Measurements from ENCODE around the gene POU6F1. TPM values are rescaled to one million over a fixed set of nuclear protein-coding genes. Genes with fewer than 3 reads are reported as not detected.
"Not testable (repeated sequence)": the region's sequence is repeated elsewhere in the genome, so short reads cannot be mapped to it uniquely, and the experiment has no call there.

The POU6F1 gene
- total RNA-seq, 2 donors from 2014 or later = 11.4 to 16.4 TPM

DNA sequence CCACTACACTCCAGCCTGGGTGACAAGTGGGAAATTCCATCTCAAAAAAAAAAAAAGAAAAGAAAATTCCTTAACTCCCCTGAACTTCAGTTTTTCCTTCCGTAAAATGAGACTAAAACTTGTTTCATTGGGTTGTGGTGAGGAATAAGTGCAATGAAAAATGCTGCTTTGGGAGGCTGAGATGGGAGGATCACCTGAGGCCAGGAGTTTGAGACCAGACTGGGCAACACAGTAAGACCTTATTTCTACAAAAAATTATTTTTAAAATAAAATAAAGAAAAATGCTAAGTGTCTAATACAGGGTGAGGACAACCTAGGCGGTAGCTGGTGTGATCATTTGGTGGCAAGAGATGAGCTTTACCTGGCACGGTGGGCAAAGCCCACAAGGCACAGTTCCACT lies 45.5 kb upstream of the POU6F1 start:
- WGBS, 2 experiments (ENCODE audit: insufficient coverage in 1 of 2, insufficient read length in 1 of 2) = 93 to 97% methylated on average over 3 of the region's 3 CpGs
- Histone ChIP-seq H3K4me3 (ENCODE audit: low read length) (no peak overlapping the region), H3K4me1 (ENCODE audit: control insufficient read depth, insufficient read depth, low read length) (no peaks in the 10 kb centered on the region), H3K9me3 (ENCODE audit: control insufficient read depth, low read length) (no peaks in the 10 kb centered on the region), H3K9ac (ENCODE audit: extremely low read depth, low read length, poor library complexity, severe bottlenecking) (no peak overlapping the region), H3K36me3 (ENCODE audit: control insufficient read depth, insufficient read depth, low read length) (peaks cover 14% of the 10 kb centered on the region), H3K27me3 (ENCODE audit: control insufficient read depth, insufficient read depth, low read length, poor library complexity, severe bottlenecking) (no peaks in the 10 kb centered on the region), H3K27ac (ENCODE audit: low read depth, low read length) (no peak overlapping the region)
- no peaks in the 10 kb centered on the region for H3K27me3 Mint-ChIP-seq (ENCODE audit: insufficient read depth)
- no peak overlapping the region for H3K4me3 Mint-ChIP-seq
- TF ChIP-seq, protein P1, sequence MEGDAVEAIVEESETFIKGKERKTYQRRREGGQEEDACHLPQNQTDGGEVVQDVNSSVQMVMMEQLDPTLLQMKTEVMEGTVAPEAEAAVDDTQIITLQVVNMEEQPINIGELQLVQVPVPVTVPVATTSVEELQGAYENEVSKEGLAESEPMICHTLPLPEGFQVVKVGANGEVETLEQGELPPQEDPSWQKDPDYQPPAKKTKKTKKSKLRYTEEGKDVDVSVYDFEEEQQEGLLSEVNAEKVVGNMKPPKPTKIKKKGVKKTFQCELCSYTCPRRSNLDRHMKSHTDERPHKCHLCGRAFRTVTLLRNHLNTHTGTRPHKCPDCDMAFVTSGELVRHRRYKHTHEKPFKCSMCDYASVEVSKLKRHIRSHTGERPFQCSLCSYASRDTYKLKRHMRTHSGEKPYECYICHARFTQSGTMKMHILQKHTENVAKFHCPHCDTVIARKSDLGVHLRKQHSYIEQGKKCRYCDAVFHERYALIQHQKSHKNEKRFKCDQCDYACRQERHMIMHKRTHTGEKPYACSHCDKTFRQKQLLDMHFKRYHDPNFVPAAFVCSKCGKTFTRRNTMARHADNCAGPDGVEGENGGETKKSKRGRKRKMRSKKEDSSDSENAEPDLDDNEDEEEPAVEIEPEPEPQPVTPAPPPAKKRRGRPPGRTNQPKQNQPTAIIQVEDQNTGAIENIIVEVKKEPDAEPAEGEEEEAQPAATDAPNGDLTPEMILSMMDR (conservative IDR thresholded peaks at IDR 0.05) = no peak
- no peak for DNase-seq
- H3K36me3 Mint-ChIP-seq (ENCODE audit: low read depth) = peaks cover 35% of the 10 kb centered on the region
- no peak overlapping the region for H3K27ac Mint-ChIP-seq
- peaks cover 7% of the 10 kb centered on the region for H3K4me1 Mint-ChIP-seq
- no peaks in the 10 kb centered on the region for H3K9me3 Mint-ChIP-seq

- no peaks in the 10 kb centered on the region for H3K9me3 ChIP-seq (ENCODE audit: control insufficient read depth, low read length)
- Mint-ChIP-seq H3K27me3 (ENCODE audit: insufficient read depth) (no peaks in the 10 kb centered on the region), H3K9me3 (no peaks in the 10 kb centered on the region), H3K36me3 (ENCODE audit: low read depth) (peaks cover 33% of the 10 kb centered on the region), H3K27ac (peak overlapping the region; percentile 46), H3K4me1 (peaks cover 4% of the 10 kb centered on the region), H3K4me3 (no peak overlapping the region)
- no peaks in the 10 kb centered on the region for H3K27me3 ChIP-seq (ENCODE audit: control insufficient read depth, insufficient read depth, low read length, poor library complexity, severe bottlenecking)
- H3K4me3 ChIP-seq (ENCODE audit: low read length) = no peak overlapping the region
- WGBS, 2 experiments (ENCODE audit: insufficient coverage in 1 of 2, insufficient read length in 1 of 2) = 67 to 76% methylated on average over 7 of the region's 7 CpGs
- TF ChIP-seq, protein P1 (conservative IDR thresholded peaks at IDR 0.05) = peak; percentile 68
- H3K9ac ChIP-seq (ENCODE audit: extremely low read depth, low read length, poor library complexity, severe bottlenecking) = no peak overlapping the region
- DNase-seq = peak; percentile 90
- H3K36me3 ChIP-seq (ENCODE audit: control insufficient read depth, insufficient read depth, low read length) = peaks cover 13% of the 10 kb centered on the region
- H3K4me1 ChIP-seq (ENCODE audit: control insufficient read depth, insufficient read depth, low read length) = no peaks in the 10 kb centered on the region
- no peak overlapping the region for H3K27ac ChIP-seq (ENCODE audit: low read depth, low read length)
Measured at GRCh38 chr12:51262758-51263177, 44.9 kb upstream of the POU6F1 start.

GRCh38 chr12:51259600-51259999 lies 41.7 kb upstream of the POU6F1 start:
- H3K4me3 ChIP-seq (ENCODE audit: low read length); H3K27ac Mint-ChIP-seq; H3K27me3 ChIP-seq (ENCODE audit: control insufficient read depth, insufficient read depth, low read length, poor library complexity, severe bottlenecking); H3K4me1 Mint-ChIP-seq; H3K9me3 Mint-ChIP-seq; H3K9ac ChIP-seq (ENCODE audit: extremely low read depth, low read length, poor library complexity, severe bottlenecking); H3K4me1 ChIP-seq (ENCODE audit: control insufficient read depth, insufficient read depth, low read length); H3K36me3 ChIP-seq (ENCODE audit: control insufficient read depth, insufficient read depth, low read length); H3K4me3 Mint-ChIP-seq; H3K9me3 ChIP-seq (ENCODE audit: control insufficient read depth, low read length); DNase-seq; H3K27ac ChIP-seq (ENCODE audit: low read depth, low read length); H3K27me3 Mint-ChIP-seq (ENCODE audit: insufficient read depth): not testable (repeated sequence)
- WGBS, 2 experiments (ENCODE audit: insufficient coverage in 1 of 2, insufficient read length in 1 of 2) = 95% methylated on average over 1 of the region's 1 CpG; no CpG with 5 or more reads in 1 of the 2 experiments
- H3K36me3 Mint-ChIP-seq (ENCODE audit: low read depth) = peaks cover 33% of the 10 kb centered on the region

DNA sequence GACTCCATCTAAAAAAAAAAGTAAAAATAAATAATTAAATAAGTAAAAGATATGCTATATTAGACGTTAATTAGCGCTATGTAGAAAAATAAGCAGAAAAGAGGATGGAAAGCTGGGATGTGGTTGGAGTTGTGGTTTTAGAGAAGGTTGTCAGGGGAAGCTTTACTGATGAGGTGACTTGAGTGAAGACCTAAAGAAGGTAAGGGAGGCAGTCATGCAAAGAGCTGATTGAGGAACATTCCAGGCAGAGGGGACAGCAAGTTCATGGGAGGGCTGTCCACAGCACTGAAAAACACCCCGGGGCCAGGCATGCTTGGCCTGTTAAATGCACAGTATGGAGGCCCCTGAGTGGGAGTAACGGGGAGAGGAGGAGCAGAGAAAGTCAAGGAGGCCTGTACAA lies 36.7 kb upstream of the POU6F1 start:
- H3K27me3 Mint-ChIP-seq (ENCODE audit: insufficient read depth) = no peaks in the 10 kb centered on the region
- H3K27ac ChIP-seq (ENCODE audit: low read depth, low read length) = no peak overlapping the region
- no peak overlapping the region for H3K4me3 Mint-ChIP-seq
- peaks cover 30% of the 10 kb centered on the region for H3K36me3 Mint-ChIP-seq (ENCODE audit: low read depth)
- 97 to 100% methylated on average over 4 of the region's 4 CpGs for WGBS, 2 experiments (ENCODE audit: insufficient coverage in 1 of 2, insufficient read length in 1 of 2)
- no peak overlapping the region for H3K27ac Mint-ChIP-seq
- H3K9ac ChIP-seq (ENCODE audit: extremely low read depth, low read length, poor library complexity, severe bottlenecking) = no peak overlapping the region
- TF ChIP-seq, protein P1 (conservative IDR thresholded peaks at IDR 0.05) = no peak
- H3K36me3 ChIP-seq (ENCODE audit: control insufficient read depth, insufficient read depth, low read length) = peaks cover 6% of the 10 kb centered on the region
- no peaks in the 10 kb centered on the region for H3K9me3 Mint-ChIP-seq
- peaks cover 12% of the 10 kb centered on the region for H3K4me1 Mint-ChIP-seq
- H3K9me3 ChIP-seq (ENCODE audit: control insufficient read depth, low read length) = no peaks in the 10 kb centered on the region
- no peak overlapping the region for H3K4me3 ChIP-seq (ENCODE audit: low read length)
- no peaks in the 10 kb centered on the region for H3K4me1 ChIP-seq (ENCODE audit: control insufficient read depth, insufficient read depth, low read length)
- no peak for DNase-seq
- H3K27me3 ChIP-seq (ENCODE audit: control insufficient read depth, insufficient read depth, low read length, poor library complexity, severe bottlenecking) = no peaks in the 10 kb centered on the region

All from endodermal cell (in vitro differentiated cells).